Measurements from ENCODE around the gene NUTF2.

GRCh38 chr16:67883146-67883871, 36.6 kb downstream of the NUTF2 start:
- TF ChIP-seq CTCF (IDR thresholded peaks at IDR 0.05) = no peak
- no peak for TF ChIP-seq POLR2AphosphoS5 (IDR thresholded peaks at IDR 0.05; ENCODE audit: insufficient read depth in 1 of 2, low read depth in 1 of 2)
- no peak for TF ChIP-seq POLR2A (IDR thresholded peaks at IDR 0.05)

All from vagina (tissue), 2 donors.